Measurements from ENCODE around the gene DLGAP1.

- TF ChIP-seq, protein P1, sequence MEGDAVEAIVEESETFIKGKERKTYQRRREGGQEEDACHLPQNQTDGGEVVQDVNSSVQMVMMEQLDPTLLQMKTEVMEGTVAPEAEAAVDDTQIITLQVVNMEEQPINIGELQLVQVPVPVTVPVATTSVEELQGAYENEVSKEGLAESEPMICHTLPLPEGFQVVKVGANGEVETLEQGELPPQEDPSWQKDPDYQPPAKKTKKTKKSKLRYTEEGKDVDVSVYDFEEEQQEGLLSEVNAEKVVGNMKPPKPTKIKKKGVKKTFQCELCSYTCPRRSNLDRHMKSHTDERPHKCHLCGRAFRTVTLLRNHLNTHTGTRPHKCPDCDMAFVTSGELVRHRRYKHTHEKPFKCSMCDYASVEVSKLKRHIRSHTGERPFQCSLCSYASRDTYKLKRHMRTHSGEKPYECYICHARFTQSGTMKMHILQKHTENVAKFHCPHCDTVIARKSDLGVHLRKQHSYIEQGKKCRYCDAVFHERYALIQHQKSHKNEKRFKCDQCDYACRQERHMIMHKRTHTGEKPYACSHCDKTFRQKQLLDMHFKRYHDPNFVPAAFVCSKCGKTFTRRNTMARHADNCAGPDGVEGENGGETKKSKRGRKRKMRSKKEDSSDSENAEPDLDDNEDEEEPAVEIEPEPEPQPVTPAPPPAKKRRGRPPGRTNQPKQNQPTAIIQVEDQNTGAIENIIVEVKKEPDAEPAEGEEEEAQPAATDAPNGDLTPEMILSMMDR (IDR thresholded peaks at IDR 0.05), result no peak
- TF ChIP-seq ZFX (IDR thresholded peaks at IDR 0.05; ENCODE audit: borderline replicate concordance), result no peak
These were observed 934.6 kb downstream of the DLGAP1 start for GRCh38 chr18:3520230-3521085.
